HepG2 (cell line): ENCODE measurements around the gene ZNRF3. TPM values are rescaled to one million over a fixed set of nuclear protein-coding genes. Genes with fewer than 3 reads are reported as not detected.
A peak's percentile ranks its signal among the peaks of the same experiment; 100 is the strongest.

Source experiments
- ARNT2 ChIP-seq: sonication (generic); formaldehyde crosslinking; IDR thresholded peaks from 2 replicates; pipeline ENCODE4 v1.8.0; 2022; ENCODE audit warnings: mild to moderate bottlenecking, low read depth, missing genetic modification reagents, moderate library complexity
- BATF2 ChIP-seq: sonication (generic); formaldehyde crosslinking; IDR thresholded peaks from 2 replicates; pipeline ENCODE4 v1.8.0; 2022; ENCODE audit warnings: mild to moderate bottlenecking, missing genetic modification reagents, moderate library complexity
- CC2D1A ChIP-seq: sonication (generic); formaldehyde crosslinking; IDR thresholded peaks from 2 replicates; pipeline ENCODE4 v1.8.1; 2023; ENCODE audit warnings: mild to moderate bottlenecking, missing genetic modification reagents
- CREM ChIP-seq, 2 experiments: sonication (generic) in 1 of 2; formaldehyde crosslinking in 1 of 2; IDR thresholded peaks; 2 replicates each; pipeline versions ENCODE4 v1.4.0 to v1.6.1; 2016 to 2020; ENCODE audit warnings: antibody characterized with exemption in 1 of 2, mild to moderate bottlenecking in 1 of 2, missing genetic modification reagents in 1 of 2
- HCFC1 ChIP-seq: fragments of 150-350 bp; IDR thresholded peaks from 2 replicates; pipeline ENCODE4 v1.6.1; 2014; ENCODE audit warnings: low read depth, low read length
- HMGXB3 ChIP-seq: sonication (generic); formaldehyde crosslinking; IDR thresholded peaks from 2 replicates; pipeline ENCODE4 v1.4.0; 2020; ENCODE audit warnings: missing genetic modification reagents, borderline replicate concordance
- HOMEZ ChIP-seq: IDR thresholded peaks from 2 replicates; pipeline ENCODE4 v1.6.1; 2016; ENCODE audit warnings: low read depth
- KDM2A ChIP-seq: sonication (generic); formaldehyde crosslinking; IDR thresholded peaks from 2 replicates; pipeline ENCODE4 v1.4.0; 2020; ENCODE audit warnings: low read depth, missing genetic modification reagents, borderline replicate concordance
- LCORL ChIP-seq, 2 experiments: fragments of 450-650 bp in 1 of 2; sonication (generic) in 1 of 2; formaldehyde crosslinking in 1 of 2; IDR thresholded peaks; 2 replicates each; pipeline versions ENCODE4 v1.5.0 to v1.6.1; 2017 to 2020; ENCODE audit warnings: antibody characterized with exemption in 1 of 2, missing genetic modification reagents in 1 of 2
- MAFG ChIP-seq: sonication (generic); formaldehyde crosslinking; IDR thresholded peaks from 2 replicates; pipeline ENCODE4 v1.5.1; 2020; ENCODE audit warnings: mild to moderate bottlenecking, missing genetic modification reagents
- MED8 ChIP-seq: sonication (generic); formaldehyde crosslinking; IDR thresholded peaks from 2 replicates; pipeline ENCODE4 v1.8.1; 2023; ENCODE audit warnings: mild to moderate bottlenecking, missing genetic modification reagents; ENCODE audit not compliant: insufficient replicate concordance
- MZF1 ChIP-seq: sonication (generic); formaldehyde crosslinking; IDR thresholded peaks from 2 replicates; pipeline ENCODE4 v1.8.1; 2023; ENCODE audit warnings: mild to moderate bottlenecking, missing genetic modification reagents, borderline replicate concordance
- SIX1 ChIP-seq: sonication (generic); formaldehyde crosslinking; IDR thresholded peaks from 2 replicates; pipeline ENCODE4 v1.4.0; 2020; ENCODE audit warnings: missing genetic modification reagents, borderline replicate concordance
- STAG1 ChIP-seq: sonication (generic); formaldehyde crosslinking; IDR thresholded peaks from 2 replicates; pipeline ENCODE4 v1.4.0; 2020; ENCODE audit warnings: missing genetic modification reagents
- TBX2 ChIP-seq: sonication (generic); formaldehyde crosslinking; IDR thresholded peaks from 2 replicates; pipeline ENCODE4 v1.5.0; 2020; ENCODE audit warnings: missing genetic modification reagents, mild to moderate bottlenecking, borderline replicate concordance
- ZFP90 ChIP-seq: sonication (generic); formaldehyde crosslinking; IDR thresholded peaks from 2 replicates; pipeline ENCODE4 v1.8.0; 2022; ENCODE audit warnings: missing genetic modification reagents, mild to moderate bottlenecking, inconsistent platforms, borderline replicate concordance
- ZNF124 ChIP-seq: sonication (generic); formaldehyde crosslinking; IDR thresholded peaks from 2 replicates; pipeline ENCODE4 v1.4.0; 2020; ENCODE audit warnings: missing genetic modification reagents
- ZNF317 ChIP-seq: sonication (generic); formaldehyde crosslinking; IDR thresholded peaks from 2 replicates; pipeline ENCODE4 v1.5.0; 2020; ENCODE audit warnings: mild to moderate bottlenecking, missing genetic modification reagents
- ZNF414 ChIP-seq: sonication (generic); formaldehyde crosslinking; IDR thresholded peaks from 2 replicates; pipeline ENCODE4 v1.5.0; 2020; ENCODE audit warnings: missing genetic modification reagents
- ZNF432 ChIP-seq: sonication (generic); formaldehyde crosslinking; IDR thresholded peaks from 2 replicates; pipeline ENCODE4 v1.5.0; 2020; ENCODE audit warnings: missing genetic modification reagents, mild to moderate bottlenecking, borderline replicate concordance
- ZNF550 ChIP-seq: sonication (generic); formaldehyde crosslinking; IDR thresholded peaks from 2 replicates; pipeline ENCODE4 v1.4.0; 2020; ENCODE audit warnings: mild to moderate bottlenecking, missing genetic modification reagents, borderline replicate concordance
- ZNF768 ChIP-seq: sonication (generic); formaldehyde crosslinking; IDR thresholded peaks from 2 replicates; pipeline ENCODE4 v1.4.0; 2020; ENCODE audit warnings: missing genetic modification reagents
- polyA plus RNA-seq, 8 experiments: library from polyadenylated mRNA; depleted of rRNA in 3 of 8; stranded (reverse) in 7 of 8; unstranded in 1 of 8; fragments of >200 nt; fragmentation: Illumina TruSeq in 4 of 8; extraction: Trizol in 4 of 8; gene quantifications; 2 replicates each; pipeline versions ENCODE4 v1.2.1 to v1.2.3, GENCODE V29; 2011 to 2016; ENCODE audit warnings: low read depth in 4 of 8, missing spikeins in 1 of 8, mixed read lengths in 1 of 8; ENCODE audit not compliant: insufficient read depth in 1 of 8
- total RNA-seq, 5 experiments: library from RNA; depleted of rRNA; stranded (reverse); fragments of >200 nt; fragmentation: Illumina TruSeq; extraction: Trizol; gene quantifications; 2 replicates each; pipeline ENCODE4 v1.2.3, GENCODE V29; 2016; ENCODE audit warnings: low read depth in 1 of 5

The ZNRF3 gene
- total and polyA plus RNA-seq, 2 of the 13 experiments (the other 11 are each of a cell fraction or from before 2014, with no cell fraction given), result 20.3 to 36.7 TPM

- TF ChIP-seq ZNF414 (CRISPR knock-in tag) (no peak), SIX1 (CRISPR knock-in tag) (no peak), MED8 (no peak), ZNF550 (CRISPR knock-in tag) (no peak), ZFP90 (CRISPR knock-in tag) (no peak), STAG1 (peak; percentile 28; the same call in 1 of the 2 replicates), ZNF317 (no peak), HOMEZ (peak; percentile 81), ZNF768 (peak; percentile 52; the same call in 1 of the 2 replicates), HCFC1 (no peak), CC2D1A (CRISPR knock-in tag) (no peak), BATF2 (CRISPR knock-in tag) (no peak), HMGXB3 (CRISPR knock-in tag) (peak; percentile 54; the same call in 1 of the 2 replicates), ZNF432 (CRISPR knock-in tag) (no peak), MZF1 (CRISPR knock-in tag) (no peak), CREM (IDR thresholded peaks at IDR 0.05) (peak; percentile 15; the same call in 1 of the 2 replicates), CREM (CRISPR knock-in tag; IDR thresholded peaks at IDR 0.05) (no peak), ZNF124 (no peak), ARNT2 (CRISPR knock-in tag) (no peak), LCORL (IDR thresholded peaks at IDR 0.05) (no peak), LCORL (CRISPR knock-in tag; IDR thresholded peaks at IDR 0.05) (no peak; the same call in 1 of the 2 replicates), MAFG (CRISPR knock-in tag) (peak; percentile 76; the same call in 1 of the 2 replicates), KDM2A (CRISPR knock-in tag) (no peak), TBX2 (CRISPR knock-in tag) (no peak)
These were observed 148.0 kb downstream of the ZNRF3 start (continued) for GRCh38 chr22:29031227-29032011.
